HG02798 (cell line): ENCODE data around the gene GNGT1.

Experiments
- ATAC-seq: cut with Tn5 transposase; IDR thresholded peaks from one replicate; pipeline ENCODE4 v1.9.1; 2021; ENCODE audit warnings: mild to moderate bottlenecking; ENCODE audit not compliant: unreplicated experiment, poor library complexity

Gene GNGT1

GRCh38 chr7:93937818-93938217 is 31.5 kb downstream of the GNGT1 start:
- ATAC-seq, result no peak

GRCh38 chr7:93938293-93938692 is 31.9 kb downstream of the GNGT1 start:
- no peak for ATAC-seq

- no peak for ATAC-seq
These were observed 35.6 kb downstream of the GNGT1 start for GRCh38 chr7:93941945-93942344.

GRCh38 chr7:93943816-93944540 is 37.6 kb downstream of the GNGT1 start:
- peak; percentile 69 for ATAC-seq

- ATAC-seq, result no peak
These were observed 38.3 kb downstream of the GNGT1 start for GRCh38 chr7:93944673-93945072.

GRCh38 chr7:93945083-93945482 is 38.7 kb downstream of the GNGT1 start:
- ATAC-seq, result no peak

- no peak for ATAC-seq
These were observed 39.6 kb downstream of the GNGT1 start for GRCh38 chr7:93945756-93946535.

- ATAC-seq, result no peak
These were observed 41.7 kb downstream of the GNGT1 start for GRCh38 chr7:93948106-93948505.

GRCh38 chr7:93948873-93949272 is 42.5 kb downstream of the GNGT1 start:
- no peak for ATAC-seq

GRCh38 chr7:93949423-93949822 is 43.1 kb downstream of the GNGT1 start:
- no peak for ATAC-seq

- no peak for ATAC-seq
These were observed 48.9 kb downstream of the GNGT1 start for GRCh38 chr7:93955304-93955703.

GRCh38 chr7:93957767-93958166 is 51.4 kb downstream of the GNGT1 start:
- peak; percentile 54 for ATAC-seq

- ATAC-seq, result no peak
These were observed 51.8 kb downstream of the GNGT1 start for GRCh38 chr7:93958216-93958615.

- no peak for ATAC-seq
These were observed 52.3 kb downstream of the GNGT1 start for GRCh38 chr7:93958651-93959050.
